M059J (cell line): ENCODE measurements around the gene DDX24. TPM values are rescaled to one million over a fixed set of nuclear protein-coding genes. Genes with fewer than 3 reads are reported as not detected.

Experiments
- DNase-seq: peaks from one replicate; pipeline ENCODE4 v3.0.0-alpha.2; 2012; ENCODE audit warnings: low read depth
- total RNA-seq: library from RNA; depleted of rRNA; stranded (reverse); fragments of >200 nt; shearing (Covaris generic); gene quantifications from 2 replicates; pipeline ENCODE4 v1.2.3, GENCODE V29; 2014; rRNA removed

Gene DDX24
- total RNA-seq: 98.8 and 137 TPM in 2 replicates

GRCh38 chr14:94080621-94081385 is at the start of gene DDX24, which contains the start of gene IFI27L1:
TSS of gene DDX24 (minus strand) at chr14:94081202. CDS start at chr14:94079742, 1,460 bp downstream.
TSS of gene IFI27L1 (plus strand) at chr14:94081310. CDS start at chr14:94096938, 15,628 bp downstream.
- DNase-seq: peak; percentile 87

DNA sequence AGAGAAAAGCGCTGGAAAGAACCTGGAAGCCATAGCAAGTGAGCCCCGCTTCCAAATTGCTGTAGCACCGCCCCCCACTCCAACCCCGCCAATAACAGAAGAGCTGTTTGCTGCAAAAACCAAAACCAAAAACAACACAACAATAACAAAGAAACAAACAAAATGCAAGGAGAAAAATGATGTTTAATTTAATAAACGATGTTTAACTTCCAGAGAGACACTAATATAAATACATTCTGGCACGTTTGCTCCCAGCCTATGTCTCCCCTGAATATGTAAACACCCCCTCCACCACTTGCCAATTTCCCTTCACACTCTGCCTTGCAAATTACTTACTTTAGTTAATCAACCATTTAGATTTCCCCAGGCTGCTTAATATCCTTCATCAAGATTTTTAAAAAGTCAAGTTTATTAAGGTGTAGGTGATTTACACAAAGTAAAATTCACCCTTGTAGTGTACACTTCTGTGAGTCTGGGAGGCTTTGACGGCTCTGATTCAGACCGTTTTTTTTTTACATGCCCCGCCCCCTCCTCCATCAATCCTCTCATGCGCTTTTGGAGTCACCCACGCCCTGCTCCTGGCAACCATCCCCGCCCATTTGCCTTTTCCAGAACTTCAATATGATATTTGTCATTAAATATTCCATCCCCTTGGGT is 48.9 kb upstream of the DDX24 start:
- peak; percentile 54 for DNase-seq

DNA sequence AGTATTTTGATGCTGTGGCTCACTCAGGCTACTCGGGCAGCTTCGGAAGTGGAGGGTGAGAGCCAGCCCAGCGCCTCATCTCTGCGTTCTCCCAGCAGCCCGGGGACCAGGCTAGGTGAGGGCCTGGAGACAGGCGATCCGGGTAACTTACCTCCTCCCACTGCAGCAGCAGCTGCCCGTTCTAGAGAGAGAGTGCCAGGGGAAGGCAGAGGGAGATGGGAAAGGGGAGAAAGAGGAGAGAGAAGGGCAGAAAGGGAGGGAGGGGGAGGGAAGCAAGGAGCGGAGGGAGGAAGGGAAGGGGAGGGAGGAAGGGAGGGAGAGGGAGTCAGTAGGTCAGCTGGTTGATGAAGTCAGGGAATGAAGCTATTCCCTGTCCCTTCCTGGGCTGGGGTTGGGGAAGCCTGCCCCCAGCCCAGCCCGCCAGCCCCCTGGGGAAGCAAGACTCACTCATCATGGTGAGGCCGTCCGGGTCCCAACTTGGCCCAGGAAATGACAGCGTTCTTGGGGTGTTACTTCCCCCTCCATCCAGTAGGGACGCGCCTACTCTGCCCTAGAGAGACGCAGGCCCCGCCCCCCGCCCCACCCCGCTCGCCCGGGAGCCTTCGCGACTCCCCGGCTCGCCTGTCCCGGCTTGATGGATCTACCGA is 48.2 kb upstream of the DDX24 start, which contains the start of gene IFI27L2:
Gene IFI27L2, minus strand, starts transcription at position 494 of the 647 bp plus-strand sequence. Its CDS starts 40 bp downstream, at position 454.
- DNase-seq: peak; percentile 76

DNA sequence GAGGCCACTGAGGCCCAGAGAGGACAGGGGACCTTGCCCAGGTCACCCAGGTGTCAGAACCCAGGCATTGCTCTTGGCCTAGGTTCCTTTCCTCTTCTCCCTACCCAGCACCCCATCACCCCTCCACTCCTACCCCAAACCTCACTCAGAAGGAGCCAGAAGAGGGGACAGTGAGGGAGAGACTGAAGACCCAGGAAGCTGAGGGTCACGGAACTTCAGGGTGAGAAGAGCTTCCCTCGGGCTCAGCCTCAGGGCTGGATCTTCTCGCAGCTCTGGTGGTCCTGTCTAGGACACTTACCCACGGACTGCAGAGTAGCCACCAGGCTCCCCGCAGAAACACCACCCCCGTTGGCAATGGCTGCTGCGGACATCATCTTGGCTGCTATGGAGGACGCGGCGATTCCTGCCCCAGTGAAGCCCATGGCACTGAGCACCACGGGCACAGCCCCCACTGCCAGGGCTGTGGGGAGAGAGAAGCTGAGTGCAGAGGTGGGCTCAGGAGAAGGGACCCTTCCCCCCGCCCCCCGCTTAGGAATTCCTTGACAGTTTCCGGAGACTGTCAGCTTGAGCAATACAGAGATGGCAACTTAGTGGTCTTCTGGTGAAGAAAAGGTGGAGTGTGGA is 47.3 kb upstream of the DDX24 start:
- DNase-seq: no peak

DNA sequence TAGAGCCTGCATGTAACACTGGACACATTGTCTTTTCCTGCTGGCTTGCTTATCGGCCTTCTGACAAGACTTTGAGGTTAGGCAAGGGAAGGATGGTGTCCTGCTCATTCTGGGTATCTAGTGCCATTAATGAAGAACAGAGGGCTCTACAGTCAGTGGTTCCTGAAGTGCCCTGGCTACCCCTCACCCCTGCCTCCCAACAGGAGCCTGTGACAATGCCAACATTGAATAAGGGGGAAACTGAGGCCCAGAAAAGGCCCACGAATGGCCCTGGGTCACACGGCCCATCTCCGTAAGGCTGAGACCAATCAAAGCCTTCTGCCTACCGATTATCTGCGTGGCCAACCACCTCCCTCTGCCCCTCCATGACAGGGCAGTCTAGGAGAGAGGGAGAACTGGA is 46.3 kb upstream of the DDX24 start:
- DNase-seq: no peak

DNA sequence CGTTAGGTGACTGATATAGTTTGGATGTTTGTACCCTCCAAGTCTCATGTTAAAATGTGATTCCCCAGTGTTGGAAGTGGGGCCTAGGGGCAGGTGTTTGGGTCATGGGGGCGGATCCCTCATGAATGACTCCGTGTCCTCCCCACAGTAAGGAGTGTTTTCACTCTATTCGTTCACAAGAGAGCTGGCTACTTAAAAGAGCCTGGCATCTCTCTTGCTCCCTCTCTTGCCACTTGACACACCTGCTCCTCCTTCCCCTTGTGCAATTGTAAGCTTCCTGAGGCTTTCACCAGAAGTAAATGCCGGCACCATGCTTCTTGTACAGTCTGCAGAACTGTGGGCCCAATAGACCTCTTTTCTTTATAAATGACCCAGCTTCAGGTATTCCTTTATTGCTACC is 45.8 kb upstream of the DDX24 start:
- DNase-seq: no peak

- no peak for DNase-seq
Measured at GRCh38 chr14:94126419-94126677, 45.3 kb upstream of the DDX24 start.

GRCh38 chr14:94125659-94126418 is 44.8 kb upstream of the DDX24 start:
- no peak for DNase-seq

GRCh38 chr14:94124582-94125377 is 43.8 kb upstream of the DDX24 start:
- no peak for DNase-seq

DNA sequence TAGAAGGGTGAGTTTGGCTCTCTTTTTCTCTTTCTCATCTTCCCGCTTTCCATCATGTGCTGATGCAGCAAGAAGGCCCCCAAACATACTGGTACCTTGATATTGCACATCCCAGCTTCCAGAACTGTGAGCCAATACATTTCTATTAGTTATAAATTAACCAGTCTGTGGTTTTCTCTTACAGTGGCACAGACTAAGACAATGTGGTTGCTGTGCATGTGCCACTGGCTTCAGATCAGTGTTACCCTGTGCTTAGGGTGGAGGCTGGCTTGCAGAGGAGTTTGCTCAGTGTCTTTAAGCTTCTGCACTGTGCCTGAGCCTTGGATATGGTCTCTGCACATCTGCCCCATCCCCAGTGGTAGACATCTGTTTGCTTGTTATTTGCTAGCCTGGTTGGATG is 42.9 kb upstream of the DDX24 start:
- no peak for DNase-seq

- DNase-seq: no peak
Measured at GRCh38 chr14:94123296-94123695, 42.3 kb upstream of the DDX24 start.

- DNase-seq: no peak
Measured at GRCh38 chr14:94122438-94122837, 41.4 kb upstream of the DDX24 start.

DNA sequence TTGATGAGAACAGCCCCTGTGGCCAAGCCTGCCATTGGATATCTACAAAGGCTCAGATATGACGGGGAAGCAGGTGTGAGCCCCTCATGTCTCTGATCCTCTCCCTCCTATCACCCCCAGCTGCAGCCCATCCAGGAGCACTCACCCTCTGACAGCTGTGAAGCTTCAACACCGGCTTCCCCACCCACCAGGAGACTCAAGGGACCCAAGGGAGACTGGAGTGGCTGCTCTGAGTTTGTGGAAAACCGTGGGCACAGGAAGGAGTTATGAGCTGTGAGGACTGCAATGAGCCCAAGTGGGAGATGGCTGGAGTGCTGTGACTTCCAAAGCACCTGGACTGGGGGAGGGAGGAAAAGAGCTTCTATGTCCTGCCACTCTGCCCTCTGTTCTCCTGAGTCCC is 40.5 kb upstream of the DDX24 start:
- no peak for DNase-seq

- peak; percentile 81 for DNase-seq
Measured at GRCh38 chr14:94120667-94121340, 39.8 kb upstream of the DDX24 start.

DNA sequence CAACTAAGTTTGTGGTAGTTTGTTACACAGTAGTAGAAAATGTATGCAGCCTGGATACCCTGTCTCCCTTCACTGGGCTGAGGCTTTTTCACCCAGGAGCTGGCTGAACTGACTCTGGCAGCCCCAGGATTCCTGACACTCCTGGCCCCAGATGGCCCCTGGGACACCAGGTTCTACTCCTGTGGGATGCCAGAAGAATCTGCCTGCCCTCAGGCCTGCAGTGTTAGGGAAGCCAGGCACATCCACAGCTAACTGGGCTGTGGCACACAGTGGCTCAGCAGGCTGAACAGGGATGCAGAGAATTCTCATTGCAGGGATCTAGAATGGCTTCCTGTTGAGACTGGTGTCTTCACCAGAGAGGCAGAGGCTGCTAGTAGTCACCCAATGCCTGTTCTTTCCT is 38.1 kb upstream of the DDX24 start:
- no peak for DNase-seq

DNA sequence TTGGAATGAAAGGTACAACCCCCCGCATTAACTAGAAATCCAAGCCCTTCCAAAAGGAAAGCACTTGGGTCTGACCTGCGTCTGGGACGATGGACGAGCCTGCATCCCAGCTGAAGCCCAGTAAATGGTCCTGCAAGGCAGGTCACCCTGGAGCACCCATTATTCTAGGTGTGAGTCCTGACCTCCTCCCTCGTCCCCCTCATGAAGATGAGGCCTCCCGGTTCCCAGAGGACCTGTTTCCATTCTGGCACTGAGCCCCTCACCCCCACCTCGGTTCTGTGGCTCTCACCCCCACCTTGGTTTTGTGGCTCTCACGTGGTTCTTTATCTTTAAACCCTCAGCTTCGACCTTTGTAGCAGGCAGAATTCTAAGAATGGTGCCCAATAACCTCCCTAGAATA is 36.9 kb upstream of the DDX24 start:
- no peak for DNase-seq

GRCh38 chr14:94116701-94117100 is 35.7 kb upstream of the DDX24 start:
- no peak for DNase-seq

GRCh38 chr14:94115631-94116030 is 34.6 kb upstream of the DDX24 start:
- no peak for DNase-seq

DNA sequence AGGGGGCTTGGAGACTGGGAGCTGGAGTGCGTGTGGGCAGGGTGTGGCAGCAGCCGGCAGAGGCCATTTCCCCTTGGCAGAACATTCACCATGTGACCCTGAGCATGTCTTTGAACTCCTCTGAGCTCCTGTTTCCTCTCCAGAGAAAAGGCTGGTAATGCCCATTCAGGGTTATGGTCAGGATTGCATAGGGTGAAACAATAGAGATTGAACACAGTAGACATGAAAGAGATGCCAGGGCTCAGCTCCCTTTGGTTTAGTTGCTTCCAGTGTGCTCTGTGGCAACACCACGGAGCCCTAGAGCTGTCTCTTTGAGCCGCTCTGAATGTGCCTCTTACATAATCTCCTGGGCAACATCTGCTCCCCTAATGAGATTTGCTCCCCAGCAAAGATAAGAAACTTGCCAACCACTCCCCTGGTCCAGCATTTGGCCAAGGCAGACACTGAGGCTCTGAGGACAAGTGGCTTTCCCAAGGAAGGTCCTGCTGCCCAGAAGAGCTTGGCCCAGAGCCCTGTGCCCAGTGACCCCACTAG is 34.1 kb upstream of the DDX24 start:
- DNase-seq: peak; percentile 42

- no peak for DNase-seq
Measured at GRCh38 chr14:94114589-94115057, 33.6 kb upstream of the DDX24 start.
